Liver (tissue), 9 donors: ENCODE results near the gene ARSD. TPM values are rescaled to one million over a fixed set of nuclear protein-coding genes. Genes with fewer than 3 reads are reported as not detected.

ENCODE experiments used
- DNase-seq: peaks from one replicate; pipeline ENCODE4 v3.0.0-alpha.2; 2017; ENCODE audit warnings: low spot score
- H3K27ac ChIP-seq, 2 donors: one replicate each; pipeline ENCODE4 v1.7.0; 2013; ENCODE audit warnings: inconsistent platforms in 2 of 2, low read length in 2 of 2, control low read depth in 1 of 2, low read depth in 1 of 2, mild to moderate bottlenecking in 1 of 2
- H3K27me3 ChIP-seq, 4 donors: one replicate each; pipeline versions ENCODE4 v1.6.1 to v1.7.0; 2013; ENCODE audit warnings: low read length in 3 of 4, inconsistent platforms in 1 of 4, mild to moderate bottlenecking in 1 of 4, moderate library complexity in 1 of 4; ENCODE audit not compliant: control insufficient read depth in 4 of 4, insufficient read depth in 4 of 4
- H3K36me3 ChIP-seq, 4 donors: one replicate each; pipeline versions ENCODE4 v1.6.1 to v1.7.0; 2013; ENCODE audit warnings: low read length in 3 of 4, mild to moderate bottlenecking in 3 of 4, low read depth in 1 of 4, moderate library complexity in 1 of 4; ENCODE audit not compliant: control insufficient read depth in 4 of 4, insufficient read depth in 3 of 4
- H3K4me1 ChIP-seq, 4 donors: one replicate each; pipeline versions ENCODE4 v1.6.1 to v1.7.0; 2013; ENCODE audit warnings: low read length in 3 of 4, mild to moderate bottlenecking in 3 of 4, moderate library complexity in 1 of 4; ENCODE audit not compliant: control insufficient read depth in 4 of 4, insufficient read depth in 4 of 4
- H3K4me3 ChIP-seq, 3 donors: one replicate each; pipeline versions ENCODE4 v1.6.1 to v1.7.0; 2013; ENCODE audit warnings: low read length in 3 of 3, control low read depth in 1 of 3, low read depth in 1 of 3, mild to moderate bottlenecking in 1 of 3
- H3K9ac ChIP-seq, 2 donors: one replicate each; pipeline ENCODE4 v1.7.0; 2013; ENCODE audit warnings: low read length in 2 of 2, mild to moderate bottlenecking in 2 of 2, moderate library complexity in 2 of 2, control low read depth in 1 of 2, low read depth in 1 of 2
- H3K9me3 ChIP-seq, 4 donors: one replicate each; pipeline versions ENCODE4 v1.6.1 to v1.7.0; 2013; ENCODE audit warnings: low read length in 3 of 4; ENCODE audit not compliant: control insufficient read depth in 4 of 4
- FOXA1 ChIP-seq: IDR thresholded peaks from 2 replicates; pipeline ENCODE4 v1.6.1; 2016; ENCODE audit warnings: antibody characterized with exemption
- FOXA2 ChIP-seq: IDR thresholded peaks from 2 replicates; pipeline ENCODE4 v1.6.1; 2016; ENCODE audit warnings: antibody characterized with exemption
- GABPA ChIP-seq, 2 donors: IDR thresholded peaks in 1 of 2; conservative IDR thresholded peaks in 1 of 2; 2 replicates each; pipeline ENCODE4 v1.6.1; 2016; ENCODE audit warnings: antibody characterized with exemption in 2 of 2, mild to moderate bottlenecking in 1 of 2, moderate library complexity in 1 of 2
- HNF4A ChIP-seq, 2 donors: conservative IDR thresholded peaks; 2 replicates each; pipeline ENCODE4 v1.6.1; 2016; ENCODE audit warnings: antibody characterized with exemption in 2 of 2, mild to moderate bottlenecking in 2 of 2
- HNF4G ChIP-seq: IDR thresholded peaks from 2 replicates; pipeline ENCODE4 v1.6.1; 2016; ENCODE audit warnings: antibody characterized with exemption
- JUND ChIP-seq, 2 donors: IDR thresholded peaks; 2 replicates each; pipeline ENCODE4 v1.6.1; 2016; ENCODE audit warnings: antibody characterized with exemption in 2 of 2
- RAD21 ChIP-seq, 2 donors: IDR thresholded peaks; 2 replicates each; pipeline ENCODE4 v1.6.1; 2016; ENCODE audit warnings: antibody characterized with exemption in 2 of 2, mild to moderate bottlenecking in 2 of 2
- SP1 ChIP-seq: IDR thresholded peaks from 2 replicates; pipeline ENCODE4 v1.6.1; 2018; ENCODE audit warnings: antibody characterized with exemption, mild to moderate bottlenecking
- TAF1 ChIP-seq: conservative IDR thresholded peaks from 2 replicates; pipeline ENCODE4 v1.6.1; 2016; ENCODE audit warnings: antibody characterized with exemption, mild to moderate bottlenecking
- ZBTB33 ChIP-seq: IDR thresholded peaks from 2 replicates; pipeline ENCODE4 v1.6.1; 2016; ENCODE audit warnings: antibody characterized with exemption
- WGBS: extraction: QIAGEN DNeasy Blood & Tissue Kit; methylation state at CpG from one replicate; pipeline ENCODE4 v1.1.7; 2013; 5-methylcytosine and 5-hydroxymethylcytosine counted together
- polyA plus RNA-seq, 2 donors: library from polyadenylated mRNA; stranded (reverse) in 1 of 2; unstranded in 1 of 2; fragments of 200-250 nt in 1 of 2; fragments of >200 nt in 1 of 2; fragmentation: Nextera tagmentation in 1 of 2; extraction: Ambion mirVana in 1 of 2; gene quantifications; one replicate each; pipeline versions ENCODE4 v1.2.1 to v1.2.3, GENCODE V29; 2013 to 2015
- total RNA-seq, 2 donors: library from RNA; depleted of rRNA; stranded (reverse); fragments of >200 nt; gene quantifications; one replicate each; pipeline ENCODE4 v1.2.3, GENCODE V29; 2014
- TF ChIP-seq, protein P1 (sequence below): IDR thresholded peaks from 2 replicates; pipeline ENCODE4 v1.6.1; 2016; ENCODE audit warnings: antibody characterized with exemption, mild to moderate bottlenecking
- TF ChIP-seq, protein P2 (sequence below): IDR thresholded peaks from 2 replicates; pipeline ENCODE4 v1.6.1; 2016; ENCODE audit warnings: antibody characterized with exemption
- donor health status: healthy.
- donor health status: healthy.
- donor health status: healthy.
- donor health status: healthy.
- donor health status: healthy.

The ARSD gene
- total and polyA plus RNA-seq, 4 donors, result 11.3 to 42.4 (median 19.5) TPM

DNA sequence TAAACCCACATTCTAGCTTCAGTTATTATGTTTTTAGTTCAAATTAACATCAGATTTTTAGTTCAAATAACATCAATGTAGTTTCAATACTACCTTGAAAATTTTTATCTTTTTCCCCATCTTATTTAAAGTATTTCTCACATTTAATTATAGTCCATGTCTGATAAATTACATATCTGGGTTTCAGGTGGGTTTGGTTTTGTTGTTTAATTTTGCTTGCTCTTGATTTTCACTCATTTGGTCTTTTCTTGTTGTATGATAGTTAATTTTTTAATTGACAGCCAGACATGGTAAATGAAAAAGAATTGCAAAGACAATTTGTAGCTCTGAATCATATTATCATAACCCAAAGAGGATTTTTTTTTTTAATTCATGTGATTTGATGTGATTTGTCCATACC is 58.5 kb downstream of the ARSD start:
- Histone ChIP-seq H3K9ac (no peak overlapping the region), H3K27ac (no peak overlapping the region), H3K9me3 (no peaks in the 10 kb centered on the region), H3K4me3 (no peak overlapping the region), H3K27me3 (no peaks in the 10 kb centered on the region), H3K4me1 (no peaks in the 10 kb centered on the region), H3K36me3 (peaks cover 0 to 8% (median 4%) of the 10 kb centered on the region in 4 donors)
- no peak for DNase-seq
- no peak for TF ChIP-seq GABPA (IDR thresholded peaks at IDR 0.05 in 1 of 2, conservative IDR thresholded peaks at IDR 0.05 in 1 of 2)
- no peak for TF ChIP-seq FOXA2
- no peak for TF ChIP-seq SP1
- TF ChIP-seq RAD21 (IDR thresholded peaks at IDR 0.05), result no peak
- TF ChIP-seq HNF4G, result no peak
- TF ChIP-seq, protein P1, sequence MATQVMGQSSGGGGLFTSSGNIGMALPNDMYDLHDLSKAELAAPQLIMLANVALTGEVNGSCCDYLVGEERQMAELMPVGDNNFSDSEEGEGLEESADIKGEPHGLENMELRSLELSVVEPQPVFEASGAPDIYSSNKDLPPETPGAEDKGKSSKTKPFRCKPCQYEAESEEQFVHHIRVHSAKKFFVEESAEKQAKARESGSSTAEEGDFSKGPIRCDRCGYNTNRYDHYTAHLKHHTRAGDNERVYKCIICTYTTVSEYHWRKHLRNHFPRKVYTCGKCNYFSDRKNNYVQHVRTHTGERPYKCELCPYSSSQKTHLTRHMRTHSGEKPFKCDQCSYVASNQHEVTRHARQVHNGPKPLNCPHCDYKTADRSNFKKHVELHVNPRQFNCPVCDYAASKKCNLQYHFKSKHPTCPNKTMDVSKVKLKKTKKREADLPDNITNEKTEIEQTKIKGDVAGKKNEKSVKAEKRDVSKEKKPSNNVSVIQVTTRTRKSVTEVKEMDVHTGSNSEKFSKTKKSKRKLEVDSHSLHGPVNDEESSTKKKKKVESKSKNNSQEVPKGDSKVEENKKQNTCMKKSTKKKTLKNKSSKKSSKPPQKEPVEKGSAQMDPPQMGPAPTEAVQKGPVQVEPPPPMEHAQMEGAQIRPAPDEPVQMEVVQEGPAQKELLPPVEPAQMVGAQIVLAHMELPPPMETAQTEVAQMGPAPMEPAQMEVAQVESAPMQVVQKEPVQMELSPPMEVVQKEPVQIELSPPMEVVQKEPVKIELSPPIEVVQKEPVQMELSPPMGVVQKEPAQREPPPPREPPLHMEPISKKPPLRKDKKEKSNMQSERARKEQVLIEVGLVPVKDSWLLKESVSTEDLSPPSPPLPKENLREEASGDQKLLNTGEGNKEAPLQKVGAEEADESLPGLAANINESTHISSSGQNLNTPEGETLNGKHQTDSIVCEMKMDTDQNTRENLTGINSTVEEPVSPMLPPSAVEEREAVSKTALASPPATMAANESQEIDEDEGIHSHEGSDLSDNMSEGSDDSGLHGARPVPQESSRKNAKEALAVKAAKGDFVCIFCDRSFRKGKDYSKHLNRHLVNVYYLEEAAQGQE, result no peak
- TF ChIP-seq FOXA1, result no peak
- TF ChIP-seq JUND (IDR thresholded peaks at IDR 0.05), result no peak
- TF ChIP-seq, protein P2, sequence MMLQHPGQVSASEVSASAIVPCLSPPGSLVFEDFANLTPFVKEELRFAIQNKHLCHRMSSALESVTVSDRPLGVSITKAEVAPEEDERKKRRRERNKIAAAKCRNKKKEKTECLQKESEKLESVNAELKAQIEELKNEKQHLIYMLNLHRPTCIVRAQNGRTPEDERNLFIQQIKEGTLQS, result no peak
- no peak for TF ChIP-seq ZBTB33

DNA sequence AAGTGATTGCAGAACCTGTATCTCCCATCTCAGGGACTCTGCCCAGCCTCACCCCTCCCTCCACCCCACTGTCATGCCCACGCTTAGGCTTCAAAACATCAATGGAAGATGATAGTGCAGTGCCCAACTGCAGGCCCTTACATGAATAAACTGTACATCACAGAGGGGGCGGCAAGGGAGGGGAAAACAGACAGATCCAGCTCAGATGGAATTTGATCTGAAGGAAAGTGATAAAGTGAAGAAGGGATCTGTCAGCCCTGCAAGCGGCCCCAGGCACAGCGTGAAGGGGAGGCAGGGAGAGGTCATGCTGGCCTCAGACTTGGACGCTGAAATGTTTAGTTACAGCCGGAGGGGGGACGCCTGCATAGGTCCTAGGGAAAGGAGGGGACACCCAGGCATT is 61.9 kb downstream of the ARSD start:
- H3K27me3 ChIP-seq, result no peaks in the 10 kb centered on the region
- no peaks in the 10 kb centered on the region for H3K4me1 ChIP-seq
- WGBS, result 97% methylated on average over 7 of the region's 7 CpGs
- TF ChIP-seq, protein P1, result no peak
- TF ChIP-seq, protein P2, result no peak
- TF ChIP-seq TAF1 (no peak), FOXA1 (no peak), JUND (IDR thresholded peaks at IDR 0.05) (no peak), HNF4A (conservative IDR thresholded peaks at IDR 0.05) (no peak), FOXA2 (no peak)
- DNase-seq, result no peak
- peaks cover 0 to 35% (median 9%) of the 10 kb centered on the region in 4 donors for H3K36me3 ChIP-seq
- no peak overlapping the region for H3K4me3 ChIP-seq
- H3K27ac ChIP-seq, result no peak overlapping the region
- H3K9ac ChIP-seq, result no peak overlapping the region
- no peaks in the 10 kb centered on the region for H3K9me3 ChIP-seq
